HepG2 (cell line): Measurements from ENCODE around the gene PPP1R18. TPM values are rescaled to one million over a fixed set of nuclear protein-coding genes. Genes with fewer than 3 reads are reported as not detected.

Experiments
- E2F1 ChIP-seq: sonication (generic); formaldehyde crosslinking; IDR thresholded peaks from 2 replicates; pipeline ENCODE4 v1.5.0; 2020; ENCODE audit warnings: missing genetic modification reagents
- HNF4A ChIP-seq: sonication (generic); formaldehyde crosslinking; IDR thresholded peaks from 2 replicates; pipeline ENCODE4 v1.4.0; 2020; ENCODE audit warnings: missing genetic modification reagents
- ISL2 ChIP-seq: sonication (generic); formaldehyde crosslinking; IDR thresholded peaks from 2 replicates; pipeline ENCODE4 v1.5.0; 2020; ENCODE audit warnings: missing genetic modification reagents
- KAT7 ChIP-seq: IDR thresholded peaks from 2 replicates; pipeline ENCODE4 v1.6.1; 2018; ENCODE audit warnings: borderline replicate concordance, missing compliant biosample characterization
- MED13 ChIP-seq: sonication (generic); formaldehyde crosslinking; IDR thresholded peaks from 2 replicates; pipeline ENCODE4 v1.5.0; 2020; ENCODE audit warnings: missing genetic modification reagents
- MTF2 ChIP-seq: sonication (generic); formaldehyde crosslinking; IDR thresholded peaks from 2 replicates; pipeline ENCODE4 v1.5.0; 2020; ENCODE audit warnings: missing genetic modification reagents, borderline replicate concordance
- REL ChIP-seq: sonication (generic); formaldehyde crosslinking; conservative IDR thresholded peaks from 2 replicates; pipeline ENCODE4 v1.8.0; 2022; ENCODE audit warnings: mild to moderate bottlenecking, missing genetic modification reagents, moderate library complexity
- RFXAP ChIP-seq: sonication (generic); formaldehyde crosslinking; IDR thresholded peaks from 2 replicates; pipeline ENCODE4 v1.4.0; 2020; ENCODE audit warnings: missing genetic modification reagents, borderline replicate concordance
- TBX3 ChIP-seq: fragments of 450-650 bp; IDR thresholded peaks from 2 replicates; pipeline ENCODE4 v1.6.1; 2017; ENCODE audit warnings: antibody characterized with exemption, mild to moderate bottlenecking, inconsistent platforms, borderline replicate concordance
- TFAP4 ChIP-seq: sonication (generic); IDR thresholded peaks from 2 replicates; pipeline ENCODE4 v1.6.1; 2016; ENCODE audit warnings: low read depth, borderline replicate concordance
- TFDP1 ChIP-seq: IDR thresholded peaks from 2 replicates; pipeline ENCODE4 v1.6.1; 2016; ENCODE audit warnings: missing compliant biosample characterization, missing genetic modification reagents, borderline replicate concordance
- ZFP90 ChIP-seq: sonication (generic); formaldehyde crosslinking; IDR thresholded peaks from 2 replicates; pipeline ENCODE4 v1.8.0; 2022; ENCODE audit warnings: missing genetic modification reagents, mild to moderate bottlenecking, inconsistent platforms, borderline replicate concordance
- ZNF547 ChIP-seq: sonication (generic); formaldehyde crosslinking; IDR thresholded peaks from 2 replicates; pipeline ENCODE4 v1.5.1; 2020; ENCODE audit warnings: mild to moderate bottlenecking, missing genetic modification reagents
- ZNF644 ChIP-seq: IDR thresholded peaks from 2 replicates; pipeline ENCODE4 v1.6.1; 2016; ENCODE audit warnings: low read depth
- ZNF737 ChIP-seq: sonication (generic); formaldehyde crosslinking; IDR thresholded peaks from 2 replicates; pipeline ENCODE4 v1.5.0; 2020; ENCODE audit warnings: missing genetic modification reagents, mild to moderate bottlenecking, borderline replicate concordance
- ZNF761 ChIP-seq: sonication (generic); formaldehyde crosslinking; conservative IDR thresholded peaks from 2 replicates; pipeline ENCODE4 v1.4.0; 2020; ENCODE audit warnings: mild to moderate bottlenecking, missing genetic modification reagents
- ZNF782 ChIP-seq: sonication (generic); formaldehyde crosslinking; IDR thresholded peaks from 2 replicates; pipeline ENCODE4 v1.4.0; 2020; ENCODE audit warnings: missing genetic modification reagents, mild to moderate bottlenecking, borderline replicate concordance
- ZSCAN5A ChIP-seq: sonication (generic); formaldehyde crosslinking; IDR thresholded peaks from 2 replicates; pipeline ENCODE4 v1.8.0; 2022; ENCODE audit warnings: mild to moderate bottlenecking, missing genetic modification reagents, borderline replicate concordance
- polyA plus RNA-seq, 8 experiments: library from polyadenylated mRNA; depleted of rRNA in 3 of 8; stranded (reverse) in 7 of 8; unstranded in 1 of 8; fragments of >200 nt; fragmentation: Illumina TruSeq in 4 of 8; extraction: Trizol in 4 of 8; gene quantifications; 2 replicates each; pipeline versions ENCODE4 v1.2.1 to v1.2.3, GENCODE V29; 2011 to 2016; ENCODE audit warnings: low read depth in 4 of 8, missing spikeins in 1 of 8, mixed read lengths in 1 of 8; ENCODE audit not compliant: insufficient read depth in 1 of 8
- total RNA-seq, 5 experiments: library from RNA; depleted of rRNA; stranded (reverse); fragments of >200 nt; fragmentation: Illumina TruSeq; extraction: Trizol; gene quantifications; 2 replicates each; pipeline ENCODE4 v1.2.3, GENCODE V29; 2016; ENCODE audit warnings: low read depth in 1 of 5

The PPP1R18 gene
- total and polyA plus RNA-seq, 2 of the 13 experiments (the other 11 are each of a cell fraction or from before 2014, with no cell fraction given) = 4.9 to 9.2 TPM

- peak; percentile 68; the same call in 1 of the 2 replicates for TF ChIP-seq ZNF737 (CRISPR knock-in tag)
- TF ChIP-seq TBX3 = no peak
- peak; percentile 90 for TF ChIP-seq ZNF547 (CRISPR knock-in tag)
- no peak for TF ChIP-seq TFAP4
- TF ChIP-seq ZSCAN5A (CRISPR knock-in tag) = peak; percentile 73; the same call in 1 of the 2 replicates
- TF ChIP-seq HNF4A = peak; percentile 30; the same call in 1 of the 2 replicates
- no peak for TF ChIP-seq MTF2 (CRISPR knock-in tag)
- TF ChIP-seq KAT7 = peak; percentile 85; the same call in 1 of the 2 replicates
- TF ChIP-seq ZNF644 (CRISPR knock-in tag) = no peak
- peak; percentile 89 for TF ChIP-seq ISL2 (CRISPR knock-in tag)
- TF ChIP-seq REL = no peak; the same call in 1 of the 2 replicates
- peak; percentile 81; the same call in 1 of the 2 replicates for TF ChIP-seq RFXAP (CRISPR knock-in tag)
- peak; percentile 65; the same call in 1 of the 2 replicates for TF ChIP-seq ZNF782
- peak; percentile 31; the same call in 1 of the 2 replicates for TF ChIP-seq ZFP90 (CRISPR knock-in tag)
- TF ChIP-seq E2F1 = peak; percentile 29; the same call in 1 of the 2 replicates
- peak; percentile 66 for TF ChIP-seq MED13 (CRISPR knock-in tag)
- no peak for TF ChIP-seq ZNF761 (CRISPR knock-in tag)
- TF ChIP-seq TFDP1 = peak; percentile 39; the same call in 1 of the 2 replicates
Measured at GRCh38 chr6:30672445-30673253, 13.8 kb downstream of the PPP1R18 start, which contains the start of gene DHX16 (continued).
